ACC112 (cell line): ENCODE results near the gene OSBPL1A.

Experiments
- H2AFZ ChIP-seq: fragments of 200-600 bp; sonication (generic); one replicate; pipeline ENCODE4 v1.6.0; 2017; ENCODE audit warnings: antibody characterized with exemption, low read length; ENCODE audit not compliant: unreplicated experiment
- H3K27ac ChIP-seq: fragments of 200-600 bp; sonication (generic); 2 replicates; pipeline ENCODE4 v1.5.1; 2014; ENCODE audit warnings: low read depth, mild to moderate bottlenecking, antibody characterized with exemption, low read length, moderate library complexity
- H3K27me3 ChIP-seq: fragments of 200-600 bp; sonication (generic); 2 replicates; pipeline ENCODE4 v1.6.1; 2014; ENCODE audit warnings: mild to moderate bottlenecking, antibody characterized with exemption, low read length, moderate library complexity, mixed read lengths; ENCODE audit not compliant: insufficient read depth
- H3K36me3 ChIP-seq: fragments of 200-600 bp; sonication (generic); 2 replicates; pipeline ENCODE4 v1.6.1; 2016; ENCODE audit warnings: mild to moderate bottlenecking, antibody characterized with exemption, low read length, moderate library complexity, mixed read lengths; ENCODE audit not compliant: insufficient read depth
- H3K4me1 ChIP-seq: fragments of 200-600 bp; sonication (generic); one replicate; pipeline ENCODE4 v1.6.1; 2016; ENCODE audit warnings: low read length, mixed read lengths; ENCODE audit not compliant: insufficient read depth, unreplicated experiment, control insufficient read depth
- H3K4me3 ChIP-seq: fragments of 200-600 bp; sonication (generic); 2 replicates; pipeline ENCODE4 v1.5.1; 2014; ENCODE audit warnings: mild to moderate bottlenecking, low read depth, low read length
- H3K79me2 ChIP-seq: fragments of 200-600 bp; sonication (generic); one replicate; pipeline ENCODE4 v1.6.0; 2016; ENCODE audit warnings: low read length; ENCODE audit not compliant: control insufficient read depth, unreplicated experiment, insufficient read depth

OSBPL1A gene

GRCh38 chr18:24426073-24426397 lies 28.4 kb upstream of the OSBPL1A start:
- peaks cover 23% of the 10 kb centered on the region for H3K79me2 ChIP-seq
- peak overlapping the region; percentile 86 for H3K4me3 ChIP-seq
- peaks cover 4% of the 10 kb centered on the region; the same call in 1 of the 2 replicates for H3K36me3 ChIP-seq
- peaks cover 12% of the 10 kb centered on the region for H3K4me1 ChIP-seq
- H2AFZ ChIP-seq: peak overlapping the region; percentile 99
- peak overlapping the region; percentile 76; the same call in 1 of the 2 replicates for H3K27ac ChIP-seq
- no peaks in the 10 kb centered on the region for H3K27me3 ChIP-seq

DNA sequence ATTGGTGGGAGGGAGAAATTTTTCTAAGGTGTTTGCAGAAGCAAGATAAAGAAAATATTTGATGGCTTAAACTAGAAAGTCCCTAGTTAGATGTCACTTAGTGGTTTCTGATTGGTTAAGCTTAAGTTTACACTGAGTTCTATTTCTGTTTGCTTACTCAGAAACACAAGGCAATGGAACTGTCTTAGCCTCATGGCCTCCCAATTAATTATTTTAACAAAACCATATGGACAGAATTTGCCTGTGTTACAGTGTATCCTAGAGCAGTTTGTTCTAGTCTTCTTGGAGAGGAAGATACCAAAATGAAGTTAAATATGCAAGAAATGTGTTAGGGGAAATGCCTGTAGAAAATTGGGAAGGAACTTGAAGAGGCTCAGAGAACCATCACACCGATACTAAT lies 24.2 kb upstream of the OSBPL1A start:
- Histone ChIP-seq H3K4me3 (no peak overlapping the region), H3K4me1 (no peaks in the 10 kb centered on the region), H3K36me3 (no peaks in the 10 kb centered on the region), H3K27me3 (no peaks in the 10 kb centered on the region; the same call in 1 of the 2 replicates), H2AFZ (no peak overlapping the region), H3K79me2 (peaks cover under 1% of the 10 kb centered on the region), H3K27ac (no peak overlapping the region)

GRCh38 chr18:24420551-24420950 lies 22.9 kb upstream of the OSBPL1A start:
- Histone ChIP-seq H3K4me1 (no peaks in the 10 kb centered on the region), H3K79me2 (no peaks in the 10 kb centered on the region), H3K27me3 (no peaks in the 10 kb centered on the region; the same call in 1 of the 2 replicates), H3K4me3 (no peak overlapping the region), H2AFZ (no peak overlapping the region), H3K36me3 (no peaks in the 10 kb centered on the region), H3K27ac (no peak overlapping the region)

DNA sequence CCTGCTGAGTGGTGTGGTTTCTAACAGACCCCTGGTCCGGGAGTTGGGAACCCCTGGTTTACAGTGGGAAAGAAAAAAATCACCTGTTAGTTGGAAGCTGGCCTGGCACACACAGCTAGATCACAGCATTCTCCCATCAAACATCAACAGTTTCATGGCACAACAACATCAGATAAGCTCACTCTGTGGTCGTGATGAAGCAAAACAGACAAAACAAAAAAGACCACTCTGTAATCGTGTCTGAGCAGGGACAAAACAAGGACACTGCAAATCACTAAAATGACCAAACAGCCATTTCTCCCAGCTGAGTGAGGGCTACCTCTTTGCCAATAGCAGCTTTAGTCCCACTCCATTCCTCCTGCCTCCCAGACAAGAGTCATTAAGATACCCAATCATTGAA lies 19.9 kb upstream of the OSBPL1A start:
- Histone ChIP-seq H3K27ac (no peak overlapping the region), H3K27me3 (no peaks in the 10 kb centered on the region; the same call in 1 of the 2 replicates), H3K79me2 (no peaks in the 10 kb centered on the region), H2AFZ (no peak overlapping the region), H3K4me1 (no peaks in the 10 kb centered on the region), H3K4me3 (no peak overlapping the region), H3K36me3 (no peaks in the 10 kb centered on the region)

DNA sequence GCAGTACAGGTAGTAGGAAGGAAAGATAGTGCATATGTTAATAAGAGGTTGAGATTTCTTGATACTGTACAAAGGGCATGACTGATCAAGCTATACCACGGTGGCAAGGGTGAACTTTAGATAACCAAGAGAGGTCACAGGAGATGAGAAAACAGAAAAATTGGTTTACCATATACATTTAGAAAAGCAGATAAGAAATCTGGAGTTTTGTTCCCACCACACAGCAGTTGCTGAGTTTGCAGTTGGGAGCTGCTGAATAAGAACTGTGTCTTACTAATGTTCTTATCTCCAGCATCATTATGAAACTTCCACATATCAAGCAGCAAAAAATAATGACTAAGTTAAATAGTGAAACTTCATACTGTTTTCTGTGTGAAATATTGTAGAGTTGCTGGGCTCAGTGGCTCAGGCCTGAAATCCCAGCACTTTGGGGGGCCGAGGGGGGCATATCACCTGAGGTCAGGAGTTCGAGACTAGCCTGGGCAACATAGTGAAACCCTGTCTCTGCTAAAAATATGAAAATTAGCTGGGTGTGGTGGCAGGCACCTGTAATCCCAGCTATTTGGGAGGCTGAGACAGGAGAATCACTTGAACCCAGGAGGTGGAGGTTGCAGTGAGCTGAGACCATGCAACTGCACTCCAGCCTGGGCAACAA lies 16.9 kb upstream of the OSBPL1A start:
- H3K4me3 ChIP-seq: no peak overlapping the region
- H2AFZ ChIP-seq: no peak overlapping the region
- H3K27me3 ChIP-seq: peaks cover 6% of the 10 kb centered on the region; the same call in 1 of the 2 replicates
- H3K79me2 ChIP-seq: no peaks in the 10 kb centered on the region
- no peaks in the 10 kb centered on the region for H3K36me3 ChIP-seq
- no peak overlapping the region for H3K27ac ChIP-seq
- no peaks in the 10 kb centered on the region for H3K4me1 ChIP-seq

DNA sequence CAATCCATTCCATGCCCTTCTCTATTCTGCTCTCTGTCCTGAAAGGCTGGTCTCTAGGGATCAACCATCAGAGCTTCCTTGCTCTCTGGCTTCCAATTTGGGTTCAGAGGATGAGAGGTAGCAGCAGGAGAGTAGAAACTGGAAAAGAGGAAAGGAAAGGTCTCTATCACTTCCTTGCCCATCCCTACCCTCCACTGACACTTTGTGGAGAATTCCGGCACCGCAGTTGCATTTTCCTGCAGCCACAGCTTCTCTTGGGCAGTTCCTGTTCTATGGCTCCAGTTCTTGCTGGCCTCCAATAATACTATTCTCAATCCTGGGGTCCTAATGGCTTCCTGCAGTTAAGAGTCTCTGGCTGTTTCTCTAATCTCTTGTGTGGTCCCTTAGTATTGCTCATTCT lies 15.5 kb upstream of the OSBPL1A start:
- no peaks in the 10 kb centered on the region for H3K4me1 ChIP-seq
- peaks cover 15% of the 10 kb centered on the region; the same call in 1 of the 2 replicates for H3K27me3 ChIP-seq
- peak overlapping the region; percentile 52 for H2AFZ ChIP-seq
- H3K27ac ChIP-seq: no peak overlapping the region
- no peaks in the 10 kb centered on the region for H3K36me3 ChIP-seq
- no peak overlapping the region for H3K4me3 ChIP-seq
- no peaks in the 10 kb centered on the region for H3K79me2 ChIP-seq

DNA sequence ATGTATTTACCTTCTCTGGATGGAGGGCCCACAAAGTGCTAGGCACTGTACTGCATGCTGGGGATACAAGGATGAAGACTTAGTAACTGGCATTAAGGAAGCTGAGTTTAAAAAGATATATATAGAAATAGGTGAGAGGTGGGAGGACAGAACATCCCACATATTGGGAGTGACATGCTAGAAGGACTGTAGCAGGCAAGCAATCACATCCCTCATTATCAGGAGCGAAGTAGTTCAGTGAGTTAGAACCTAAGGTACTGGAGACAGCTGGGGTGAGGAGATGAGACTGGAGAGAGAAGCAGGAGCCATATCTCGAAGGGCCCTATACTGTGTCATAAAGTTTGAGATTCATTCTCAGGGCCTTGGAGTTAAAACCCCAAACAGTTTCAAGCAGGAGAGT lies 10.9 kb upstream of the OSBPL1A start:
- Histone ChIP-seq H2AFZ (no peak overlapping the region), H3K4me1 (no peaks in the 10 kb centered on the region), H3K4me3 (no peak overlapping the region), H3K79me2 (no peaks in the 10 kb centered on the region), H3K27me3 (peaks cover 24% of the 10 kb centered on the region), H3K36me3 (no peaks in the 10 kb centered on the region), H3K27ac (no peak overlapping the region)

DNA sequence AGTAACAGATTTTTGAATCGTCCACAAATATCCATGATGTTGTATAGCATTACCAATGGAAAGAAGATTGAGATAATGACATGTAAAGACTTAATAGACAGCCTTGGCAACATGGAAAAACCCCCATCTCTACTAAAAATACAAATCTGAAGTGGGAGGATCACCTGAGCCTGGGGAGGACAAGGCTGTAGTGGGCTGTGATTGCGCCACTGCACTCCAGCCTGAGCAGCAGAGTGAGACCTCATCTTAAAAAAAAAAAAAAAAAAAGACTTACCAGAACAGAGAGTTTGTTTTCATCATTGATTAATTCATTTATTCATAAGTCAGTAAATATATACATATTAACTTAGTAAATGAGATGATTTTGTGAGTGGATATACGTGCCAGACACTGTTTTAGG lies 7.0 kb upstream of the OSBPL1A start:
- no peaks in the 10 kb centered on the region for H3K36me3 ChIP-seq
- H3K27me3 ChIP-seq: peaks cover 18% of the 10 kb centered on the region
- H3K4me1 ChIP-seq: no peaks in the 10 kb centered on the region
- H3K4me3 ChIP-seq: no peak overlapping the region
- H3K27ac ChIP-seq: no peak overlapping the region
- H3K79me2 ChIP-seq: no peaks in the 10 kb centered on the region
- no peak overlapping the region for H2AFZ ChIP-seq

DNA sequence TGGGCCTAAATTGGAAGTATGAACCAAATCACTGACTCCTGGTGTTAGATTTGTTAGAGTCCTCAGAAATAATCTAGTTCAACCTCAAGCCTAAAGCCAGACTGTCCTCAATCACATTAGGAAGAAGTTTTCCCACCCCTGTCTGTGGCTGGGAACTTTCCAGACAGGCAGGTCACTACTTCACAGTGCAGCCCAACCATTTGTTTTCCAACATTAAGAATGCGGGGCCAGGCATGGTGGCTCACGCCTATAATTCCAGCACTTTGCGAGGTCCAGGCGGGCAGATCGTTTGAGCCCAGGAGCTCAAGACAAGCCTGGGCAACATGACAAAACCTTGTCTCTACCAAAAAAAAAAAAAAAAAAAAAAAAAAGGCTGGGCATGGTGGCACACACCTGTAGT lies 5.5 kb upstream of the OSBPL1A start:
- Histone ChIP-seq H3K36me3 (no peaks in the 10 kb centered on the region), H2AFZ (no peak overlapping the region), H3K4me1 (peaks cover 9% of the 10 kb centered on the region), H3K27ac (no peak overlapping the region), H3K79me2 (no peaks in the 10 kb centered on the region), H3K4me3 (no peak overlapping the region), H3K27me3 (peaks cover 8% of the 10 kb centered on the region)

GRCh38 chr18:24402209-24402785 lies 4.7 kb upstream of the OSBPL1A start:
- Histone ChIP-seq H3K27me3 (peaks cover 7% of the 10 kb centered on the region), H3K4me3 (no peak overlapping the region), H3K4me1 (peaks cover 10% of the 10 kb centered on the region), H2AFZ (no peak overlapping the region), H3K27ac (no peak overlapping the region), H3K79me2 (no peaks in the 10 kb centered on the region), H3K36me3 (no peaks in the 10 kb centered on the region)

- Histone ChIP-seq H3K27ac (no peak overlapping the region), H3K79me2 (peaks cover 5% of the 10 kb centered on the region), H2AFZ (no peak overlapping the region), H3K4me1 (peaks cover 10% of the 10 kb centered on the region), H3K27me3 (no peaks in the 10 kb centered on the region; the same call in 1 of the 2 replicates), H3K36me3 (no peaks in the 10 kb centered on the region), H3K4me3 (no peak overlapping the region)
Measured at GRCh38 chr18:24400587-24400986, 3.0 kb upstream of the OSBPL1A start.
